Gastroesophageal sphincter (tissue), 3 donors: ENCODE data around the gene GXYLT2.

Source experiments
- POLR2A ChIP-seq, 2 donors: fragments of 450-650 bp; IDR thresholded peaks; one replicate each; pipeline ENCODE4 v1.6.1; 2017; ENCODE audit warnings: antibody characterized with exemption in 2 of 2, mild to moderate bottlenecking in 2 of 2, moderate library complexity in 1 of 2
- POLR2AphosphoS5 ChIP-seq: sonication (generic); formaldehyde crosslinking; IDR thresholded peaks from one replicate; pipeline ENCODE4 v1.6.1; 2017; ENCODE audit warnings: antibody characterized with exemption
- TF ChIP-seq, protein P1 (sequence below), 4 experiments: fragments of 200-600 bp in 2 of 4; fragments of 450-650 bp in 2 of 4; sonication (generic) in 1 of 4; IDR thresholded peaks; one replicate each; pipeline ENCODE4 v1.5.1; 2017 to 2019; ENCODE audit warnings: antibody characterized with exemption in 4 of 4, mild to moderate bottlenecking in 2 of 4, moderate library complexity in 2 of 4

DNA sequence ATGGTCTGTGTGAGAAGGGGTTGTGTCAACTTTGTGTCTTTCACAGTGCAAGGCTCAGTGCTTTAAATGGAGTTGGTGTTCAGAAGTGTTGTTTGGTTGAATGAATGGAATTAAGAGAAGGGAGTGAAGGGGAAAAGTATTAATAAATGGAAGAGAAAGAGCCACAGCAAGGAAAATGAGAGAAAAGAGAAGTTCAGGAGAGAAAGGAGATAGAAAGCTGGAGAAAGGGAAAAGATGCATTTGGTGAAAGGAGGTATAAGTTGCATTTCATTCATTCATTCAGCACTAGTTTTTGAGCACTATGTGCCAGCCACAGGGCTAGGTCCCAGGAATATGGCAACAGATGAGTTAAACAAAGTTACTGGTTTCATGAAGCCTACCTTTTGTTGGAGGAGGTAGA is 74.5 kb downstream of the GXYLT2 start:
- TF ChIP-seq, protein P1, sequence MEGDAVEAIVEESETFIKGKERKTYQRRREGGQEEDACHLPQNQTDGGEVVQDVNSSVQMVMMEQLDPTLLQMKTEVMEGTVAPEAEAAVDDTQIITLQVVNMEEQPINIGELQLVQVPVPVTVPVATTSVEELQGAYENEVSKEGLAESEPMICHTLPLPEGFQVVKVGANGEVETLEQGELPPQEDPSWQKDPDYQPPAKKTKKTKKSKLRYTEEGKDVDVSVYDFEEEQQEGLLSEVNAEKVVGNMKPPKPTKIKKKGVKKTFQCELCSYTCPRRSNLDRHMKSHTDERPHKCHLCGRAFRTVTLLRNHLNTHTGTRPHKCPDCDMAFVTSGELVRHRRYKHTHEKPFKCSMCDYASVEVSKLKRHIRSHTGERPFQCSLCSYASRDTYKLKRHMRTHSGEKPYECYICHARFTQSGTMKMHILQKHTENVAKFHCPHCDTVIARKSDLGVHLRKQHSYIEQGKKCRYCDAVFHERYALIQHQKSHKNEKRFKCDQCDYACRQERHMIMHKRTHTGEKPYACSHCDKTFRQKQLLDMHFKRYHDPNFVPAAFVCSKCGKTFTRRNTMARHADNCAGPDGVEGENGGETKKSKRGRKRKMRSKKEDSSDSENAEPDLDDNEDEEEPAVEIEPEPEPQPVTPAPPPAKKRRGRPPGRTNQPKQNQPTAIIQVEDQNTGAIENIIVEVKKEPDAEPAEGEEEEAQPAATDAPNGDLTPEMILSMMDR (IDR thresholded peaks at IDR 0.05), result no peak
- TF ChIP-seq POLR2A (IDR thresholded peaks at IDR 0.05) (no peak), POLR2AphosphoS5 (no peak)
